ENCODE results near the gene NANOS3.

GRCh38 chr19:13850910-13851733, 25.8 kb upstream of the NANOS3 start:
- TF ChIP-seq CTCF (IDR thresholded peaks at IDR 0.05; ENCODE audit: insufficient read depth, low read depth, low read length) (no peak), EZH2 (IDR thresholded peaks at IDR 0.05; ENCODE audit: insufficient read depth, low read length) (no peak)
